Tibial artery (tissue), 4 donors: ENCODE measurements around the gene KRTAP5-2.

Experiments used
- DNase-seq, 2 donors: peaks; one replicate each; pipeline ENCODE4 v3.0.0-alpha.2; 2019
- H3K27ac ChIP-seq, 2 donors: fragments of 200-600 bp; sonication (generic) in 1 of 2; 1 replicate in 1 of 2; 2 replicates in 1 of 2; pipeline ENCODE4 v1.5.1; 2018 to 2019; ENCODE audit warnings: mild to moderate bottlenecking in 1 of 2
- H3K27me3 ChIP-seq, 2 donors: fragments of 200-600 bp; sonication (generic) in 1 of 2; one replicate each; pipeline versions ENCODE4 v1.5.1 to v1.6.0; 2016 to 2019
- H3K36me3 ChIP-seq, 3 donors: fragments of 200-600 bp; sonication (generic) in 2 of 3; one replicate each; pipeline ENCODE4 v1.5.1; 2016 to 2019; ENCODE audit warnings: mild to moderate bottlenecking in 2 of 3
- H3K4me1 ChIP-seq, 4 donors: fragments of 200-600 bp; sonication (generic) in 2 of 4; 1 replicate in 3 of 4; 2 replicates in 1 of 4; pipeline ENCODE4 v1.5.1; 2016 to 2019
- H3K4me3 ChIP-seq, 2 donors: fragments of 200-600 bp; sonication (generic) in 1 of 2; 1 replicate in 1 of 2; 2 replicates in 1 of 2; pipeline ENCODE4 v1.5.1; 2018 to 2019; ENCODE audit warnings: mild to moderate bottlenecking in 2 of 2
- H3K9me3 ChIP-seq, 3 donors: fragments of 200-600 bp; sonication (generic) in 1 of 3; one replicate each; pipeline ENCODE4 v1.5.1; 2016 to 2019
- intact Hi-C: fragments of 100-400 bp; cut with DNase I; formaldehyde crosslinking; loops from one replicate; pipeline ENCODE4 v1.15.0; 2023; ENCODE audit warnings: low total_unique reads
- TF ChIP-seq, protein P1 (sequence below), 2 experiments: fragments of 200-600 bp in 1 of 2; fragments of 450-650 bp in 1 of 2; IDR thresholded peaks; one replicate each; pipeline ENCODE4 v1.5.1; 2017 to 2019; ENCODE audit warnings: antibody characterized with exemption in 2 of 2, mild to moderate bottlenecking in 1 of 2, moderate library complexity in 1 of 2

KRTAP5-2 gene

DNA sequence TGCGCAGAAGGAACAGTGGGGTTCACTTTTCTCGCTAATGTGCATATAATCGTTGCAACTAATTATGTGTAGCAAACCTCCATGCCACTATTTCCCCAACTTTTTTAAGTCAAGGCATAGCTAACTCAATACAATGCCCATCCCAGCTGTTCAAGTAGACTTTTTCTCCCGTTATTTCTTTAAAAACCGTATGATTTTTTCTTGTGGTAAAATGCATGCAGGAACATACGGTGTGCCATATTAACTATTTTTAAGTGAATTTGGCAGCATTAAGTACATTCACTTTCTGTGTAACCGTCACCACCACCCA lies 23.2 kb downstream of the KRTAP5-2 start:
- TF ChIP-seq, protein P1, sequence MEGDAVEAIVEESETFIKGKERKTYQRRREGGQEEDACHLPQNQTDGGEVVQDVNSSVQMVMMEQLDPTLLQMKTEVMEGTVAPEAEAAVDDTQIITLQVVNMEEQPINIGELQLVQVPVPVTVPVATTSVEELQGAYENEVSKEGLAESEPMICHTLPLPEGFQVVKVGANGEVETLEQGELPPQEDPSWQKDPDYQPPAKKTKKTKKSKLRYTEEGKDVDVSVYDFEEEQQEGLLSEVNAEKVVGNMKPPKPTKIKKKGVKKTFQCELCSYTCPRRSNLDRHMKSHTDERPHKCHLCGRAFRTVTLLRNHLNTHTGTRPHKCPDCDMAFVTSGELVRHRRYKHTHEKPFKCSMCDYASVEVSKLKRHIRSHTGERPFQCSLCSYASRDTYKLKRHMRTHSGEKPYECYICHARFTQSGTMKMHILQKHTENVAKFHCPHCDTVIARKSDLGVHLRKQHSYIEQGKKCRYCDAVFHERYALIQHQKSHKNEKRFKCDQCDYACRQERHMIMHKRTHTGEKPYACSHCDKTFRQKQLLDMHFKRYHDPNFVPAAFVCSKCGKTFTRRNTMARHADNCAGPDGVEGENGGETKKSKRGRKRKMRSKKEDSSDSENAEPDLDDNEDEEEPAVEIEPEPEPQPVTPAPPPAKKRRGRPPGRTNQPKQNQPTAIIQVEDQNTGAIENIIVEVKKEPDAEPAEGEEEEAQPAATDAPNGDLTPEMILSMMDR (IDR thresholded peaks at IDR 0.05) = no peak
- intact Hi-C loops = loop anchor here (1.0 to 10.0 kb wide), 2 partner anchors 31 to 120 kb away; no protein-coding TSS in a partner anchor
- no peak overlapping the region for H3K27ac ChIP-seq
- no peaks in the 10 kb centered on the region for H3K36me3 ChIP-seq
- H3K9me3 ChIP-seq = peaks cover 0 to 8% (median 7%) of the 10 kb centered on the region in 3 donors
- no peak for DNase-seq
- H3K4me3 ChIP-seq = no peak overlapping the region
- no peaks in the 10 kb centered on the region for H3K27me3 ChIP-seq
- peaks cover 0 to 40% (median 38%) of the 10 kb centered on the region in 4 donors for H3K4me1 ChIP-seq

DNA sequence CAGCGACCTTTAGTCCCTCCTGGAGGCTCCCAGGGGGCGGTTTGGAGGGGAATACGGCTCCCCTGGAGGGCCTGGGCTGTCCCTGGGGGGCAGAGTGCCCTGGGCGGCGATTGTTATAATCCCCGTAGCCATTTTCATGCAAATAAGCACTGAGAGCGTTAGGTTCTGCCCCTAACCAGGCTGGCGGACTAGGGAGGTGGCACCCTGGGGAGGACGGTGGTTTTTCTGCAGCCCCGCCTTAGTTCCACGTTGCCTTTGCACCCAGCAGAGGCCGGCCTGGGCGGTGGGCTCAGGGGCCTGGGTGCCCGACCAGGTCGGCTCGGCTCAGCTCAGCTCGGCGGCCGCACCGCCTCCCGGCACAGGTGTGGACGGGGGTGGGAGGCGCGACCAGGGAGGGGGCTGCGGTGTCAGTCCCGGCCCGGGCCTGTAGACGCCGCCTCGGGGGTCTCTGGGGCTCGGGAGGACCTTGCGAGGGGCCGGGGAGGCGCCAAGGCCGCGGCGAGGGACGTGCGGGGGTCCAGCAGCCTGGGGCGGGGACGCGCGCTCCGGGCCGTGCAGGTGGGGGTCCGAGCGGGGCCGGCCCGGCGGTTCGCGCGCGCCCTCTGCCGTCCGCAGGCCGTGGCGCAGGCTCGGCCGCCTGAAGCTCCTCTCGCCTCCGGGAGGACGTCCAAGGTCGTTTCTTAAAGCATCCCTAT lies 23.7 kb downstream of the KRTAP5-2 start:
- Histone ChIP-seq H3K4me1 (peaks cover 0 to 44% (median 43%) of the 10 kb centered on the region in 4 donors), H3K27ac (peak overlapping the region; percentile 78 to 82), H3K27me3 (no peaks in the 10 kb centered on the region)

DNA sequence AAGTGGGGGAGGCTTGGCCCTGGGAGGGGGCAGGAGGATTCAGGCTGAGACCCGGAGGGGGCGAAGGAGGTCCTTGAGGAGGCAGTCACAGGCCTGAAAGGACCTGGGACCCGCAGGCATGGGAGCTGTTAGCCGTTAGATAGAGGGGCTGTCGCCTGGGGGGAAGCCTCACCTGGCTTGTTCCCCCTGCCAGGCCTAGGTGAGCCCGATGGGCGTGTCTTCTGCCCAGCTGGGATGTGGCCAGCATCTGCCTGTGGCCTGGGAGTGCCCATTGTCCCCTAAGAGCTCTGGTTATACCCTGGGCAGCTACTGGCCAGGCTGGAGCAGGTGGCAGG lies 24.2 kb downstream of the KRTAP5-2 start:
- peak in 1 of 2 donors; percentile 22 for DNase-seq
- H3K27ac ChIP-seq = peak overlapping the region; percentile 78 to 82
- no peaks in the 10 kb centered on the region for H3K36me3 ChIP-seq
- H3K27me3 ChIP-seq = no peaks in the 10 kb centered on the region
- TF ChIP-seq, protein P1 (IDR thresholded peaks at IDR 0.05) = no peak
- H3K4me1 ChIP-seq = peaks cover 0 to 49% (median 45%) of the 10 kb centered on the region in 4 donors
- intact Hi-C loops = loop anchor here (1.0 to 10.0 kb wide), 3 partner anchors 27 to 119 kb away; no protein-coding TSS in a partner anchor
- H3K9me3 ChIP-seq = peaks cover 0 to 8% (median 7%) of the 10 kb centered on the region in 3 donors
- peak overlapping the region; percentile 65 to 85 for H3K4me3 ChIP-seq

More for the DNA sequence above, 23.7 kb downstream of the KRTAP5-2 start:
- H3K9me3 ChIP-seq = peaks cover 0 to 8% (median 7%) of the 10 kb centered on the region in 3 donors
- peak in 1 of 2 donors; percentile 41 for DNase-seq
- TF ChIP-seq, protein P1 (IDR thresholded peaks at IDR 0.05) = peak; percentile 80 to 97
- H3K4me3 ChIP-seq = peak overlapping the region; percentile 65 to 85
- intact Hi-C loops = loop anchor here (1.0 to 10.0 kb wide), 2 partner anchors 30 to 120 kb away; no protein-coding TSS in a partner anchor
- no peaks in the 10 kb centered on the region for H3K36me3 ChIP-seq

DNA sequence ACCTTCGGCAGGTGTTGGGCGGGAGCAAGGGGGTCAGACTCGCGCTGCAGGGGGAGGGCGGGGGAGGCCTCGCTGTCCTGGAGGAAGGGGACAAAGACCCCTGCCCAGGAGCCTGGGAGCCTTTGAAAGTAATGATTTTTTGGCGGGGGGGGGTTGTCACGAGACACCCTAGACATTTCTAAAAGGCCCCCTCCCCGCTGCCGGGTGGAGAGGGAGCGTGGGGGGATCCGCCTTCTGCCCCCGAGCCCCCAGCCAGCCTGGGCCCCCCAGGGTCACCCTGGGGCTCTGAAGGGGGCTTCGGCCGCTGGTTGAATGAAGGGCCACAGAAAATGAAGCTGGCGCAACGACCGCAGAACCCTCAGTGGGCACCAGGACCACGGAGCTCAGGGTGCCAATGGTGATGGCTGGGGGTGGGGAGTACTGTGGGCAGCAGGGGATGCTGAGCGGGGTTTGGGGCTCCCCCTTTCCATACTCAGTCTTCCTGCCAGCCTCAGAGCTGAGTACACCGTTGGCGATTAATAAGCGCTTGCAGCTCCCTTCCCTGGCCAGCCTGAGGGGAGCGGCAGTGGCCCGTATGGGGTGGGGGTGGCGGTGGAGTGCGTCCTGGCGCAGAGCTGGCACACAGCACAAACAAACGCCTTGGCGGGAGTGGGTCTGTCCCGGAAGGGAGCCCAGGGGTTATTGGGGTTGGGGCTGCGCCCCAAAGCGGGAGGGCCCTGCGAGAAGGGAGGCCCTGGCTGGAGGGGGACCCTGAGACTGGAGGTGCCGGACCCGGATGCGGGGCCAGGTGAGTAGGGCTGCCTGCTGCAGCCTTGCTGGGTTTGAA lies 24.8 kb downstream of the KRTAP5-2 start:
- H3K27ac ChIP-seq = peak overlapping the region; percentile 78 to 82
- no peaks in the 10 kb centered on the region for H3K36me3 ChIP-seq
- TF ChIP-seq, protein P1 (IDR thresholded peaks at IDR 0.05) = no peak
- peak in 1 of 2 donors; percentile 21 for DNase-seq
- H3K4me1 ChIP-seq = peaks cover 0 to 55% (median 50%) of the 10 kb centered on the region in 4 donors
- peak overlapping the region; percentile 65 to 85 for H3K4me3 ChIP-seq
- H3K9me3 ChIP-seq = peaks cover 0 to 3% (median 2%) of the 10 kb centered on the region in 3 donors
- no peaks in the 10 kb centered on the region for H3K27me3 ChIP-seq
- intact Hi-C loops = loop anchor here (1.0 to 10.0 kb wide), 2 partner anchors 26 to 118 kb away; no protein-coding TSS in a partner anchor

DNA sequence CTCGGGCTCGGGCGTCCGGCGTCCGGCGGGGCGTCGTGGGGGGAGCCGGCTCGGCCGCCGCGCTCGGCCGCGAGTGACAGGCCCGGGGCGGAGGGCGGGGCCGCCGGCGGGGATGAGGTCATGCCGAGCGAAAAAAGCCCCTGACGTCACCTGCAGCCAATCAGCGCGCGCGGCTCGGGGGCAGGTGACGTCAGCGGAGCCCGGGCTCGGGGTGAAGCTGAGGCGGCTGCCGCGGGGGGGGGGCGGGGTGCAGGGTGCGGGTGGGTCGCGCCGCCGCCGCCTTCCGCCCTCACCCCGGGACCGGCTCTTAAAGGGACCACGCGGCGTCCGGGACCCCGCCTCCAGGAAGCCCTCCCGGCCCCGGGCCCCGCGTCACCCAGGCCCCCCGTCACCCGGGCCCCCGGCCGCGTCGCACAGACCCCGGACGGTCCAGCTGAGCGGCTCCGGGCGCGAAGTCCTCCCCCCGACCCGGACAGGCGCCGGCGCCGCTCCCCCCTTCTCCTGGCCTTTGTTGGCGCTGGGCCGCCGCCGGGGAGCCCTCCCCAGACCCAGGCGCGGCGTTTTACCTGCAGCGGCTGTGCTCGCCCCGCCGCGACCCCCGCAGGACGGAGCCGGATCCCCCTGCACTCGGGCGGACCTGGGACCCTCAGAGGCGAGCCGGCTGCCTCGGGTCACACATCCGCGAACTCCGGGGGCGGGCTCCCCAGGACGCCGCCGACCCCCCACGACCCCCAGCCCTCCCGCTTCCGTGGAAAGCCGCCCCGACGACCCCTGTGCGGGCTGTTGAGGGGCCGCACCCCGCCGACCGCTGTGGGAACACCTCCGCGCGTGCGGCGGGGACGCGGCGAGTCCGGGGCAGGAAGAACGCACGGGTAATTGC lies 25.7 kb downstream of the KRTAP5-2 start, which contains the start of gene DUSP8:
DUSP8 (minus strand) TSS at position 75 of the 880 bp plus-strand sequence. CDS start 6,445 bp downstream, outside the sequence.
- no peaks in the 10 kb centered on the region for H3K27me3 ChIP-seq

More for the DNA sequence above, 25.7 kb downstream of the KRTAP5-2 start, which contains the start of gene DUSP8:
- Histone ChIP-seq H3K9me3 (no peaks in the 10 kb centered on the region), H3K27ac (peak within 1 kb of the TSS; percentile 85 to 89), H3K4me3 (peak within 1 kb of the TSS; percentile 65 to 85), H3K4me1 (peaks cover 0 to 64% (median 58%) of the 10 kb centered on the region in 4 donors), H3K36me3 (no peaks in the 10 kb centered on the region)
- intact Hi-C loops = loop anchor here (1.0 to 10.0 kb wide), 2 partner anchors 25 to 118 kb away; no protein-coding TSS in a partner anchor
- DNase-seq = peak; percentile 88 to 96
- TF ChIP-seq, protein P1 (IDR thresholded peaks at IDR 0.05) = no peak
